ENCODE results near the gene HIPK3.

HIPK3 gene

GRCh38 chr11:33291004-33291777 is 34.0 kb downstream of the HIPK3 start:
- H3K9ac ChIP-seq (ENCODE audit: low read depth, low read length) = no peak overlapping the region
- H3K27ac ChIP-seq (ENCODE audit: low read length) = no peak overlapping the region
- DNase-seq = no peak
- no peaks in the 10 kb centered on the region for H3K9me3 ChIP-seq (ENCODE audit: insufficient read depth, low read length, severe bottlenecking)
- no peaks in the 10 kb centered on the region for H3K27me3 ChIP-seq (ENCODE audit: insufficient read depth, low read length, poor library complexity)
- peaks cover 35% of the 10 kb centered on the region for H3K36me3 ChIP-seq (ENCODE audit: insufficient read depth, low read length)
- H4K20me1 ChIP-seq (ENCODE audit: insufficient read depth, low read length) = peaks cover 3% of the 10 kb centered on the region; the same call in 1 of the 2 replicates
- no peak overlapping the region for H3K4me2 ChIP-seq (ENCODE audit: insufficient read depth, low read length)
- no peak overlapping the region for H3K4me3 ChIP-seq (ENCODE audit: low read depth in 1 of 2, low read length in 2 of 2)
- no peak for ATAC-seq (ENCODE audit: insufficient read depth, low read depth)
- H3K4me1 ChIP-seq (ENCODE audit: insufficient read depth, low read length) = no peaks in the 10 kb centered on the region
- H3K79me2 ChIP-seq (ENCODE audit: insufficient read depth, low read length) = peaks cover 86% of the 10 kb centered on the region
- H2AFZ ChIP-seq (ENCODE audit: low read depth, low read length) = no peak overlapping the region
- TF ChIP-seq EZH2 (IDR thresholded peaks at IDR 0.05; ENCODE audit: borderline replicate concordance, low read depth, low read length, severe bottlenecking) (no peak), CTCF (IDR thresholded peaks at IDR 0.05; ENCODE audit: borderline replicate concordance, extremely low read depth, low read length, poor library complexity, severe bottlenecking) (no peak)

GRCh38 chr11:33292311-33292710 is 35.1 kb downstream of the HIPK3 start:
- Histone ChIP-seq H3K27me3 (ENCODE audit: insufficient read depth, low read length, poor library complexity) (no peaks in the 10 kb centered on the region), H2AFZ (ENCODE audit: low read depth, low read length) (no peak overlapping the region), H3K4me3 (ENCODE audit: low read depth in 1 of 2, low read length in 2 of 2) (no peak overlapping the region), H3K9me3 (ENCODE audit: insufficient read depth, low read length, severe bottlenecking) (no peaks in the 10 kb centered on the region), H3K79me2 (ENCODE audit: insufficient read depth, low read length) (peaks cover 86% of the 10 kb centered on the region), H3K4me2 (ENCODE audit: insufficient read depth, low read length) (no peak overlapping the region), H4K20me1 (ENCODE audit: insufficient read depth, low read length) (peaks cover 3% of the 10 kb centered on the region; the same call in 1 of the 2 replicates), H3K27ac (ENCODE audit: low read length) (no peak overlapping the region), H3K36me3 (ENCODE audit: insufficient read depth, low read length) (peaks cover 28% of the 10 kb centered on the region), H3K9ac (ENCODE audit: low read depth, low read length) (no peak overlapping the region), H3K4me1 (ENCODE audit: insufficient read depth, low read length) (no peaks in the 10 kb centered on the region)
- DNase-seq (no peak), ATAC-seq (ENCODE audit: insufficient read depth, low read depth) (no peak)
- TF ChIP-seq CTCF (IDR thresholded peaks at IDR 0.05; ENCODE audit: borderline replicate concordance, extremely low read depth, low read length, poor library complexity, severe bottlenecking) (no peak), EZH2 (IDR thresholded peaks at IDR 0.05; ENCODE audit: borderline replicate concordance, low read depth, low read length, severe bottlenecking) (no peak)

GRCh38 chr11:33294224-33294623 is 37.0 kb downstream of the HIPK3 start:
- Histone ChIP-seq H3K9me3 (ENCODE audit: insufficient read depth, low read length, severe bottlenecking) (no peaks in the 10 kb centered on the region), H3K79me2 (ENCODE audit: insufficient read depth, low read length) (peaks cover 85% of the 10 kb centered on the region), H3K4me2 (ENCODE audit: insufficient read depth, low read length) (no peak overlapping the region), H2AFZ (ENCODE audit: low read depth, low read length) (no peak overlapping the region), H3K4me3 (ENCODE audit: low read depth in 1 of 2, low read length in 2 of 2) (no peak overlapping the region), H3K9ac (ENCODE audit: low read depth, low read length) (no peak overlapping the region), H4K20me1 (ENCODE audit: insufficient read depth, low read length) (peaks cover under 1% of the 10 kb centered on the region; the same call in 1 of the 2 replicates), H3K27ac (ENCODE audit: low read length) (no peak overlapping the region), H3K27me3 (ENCODE audit: insufficient read depth, low read length, poor library complexity) (no peaks in the 10 kb centered on the region), H3K4me1 (ENCODE audit: insufficient read depth, low read length) (no peaks in the 10 kb centered on the region), H3K36me3 (ENCODE audit: insufficient read depth, low read length) (peaks cover 20% of the 10 kb centered on the region)
- TF ChIP-seq CTCF (IDR thresholded peaks at IDR 0.05; ENCODE audit: borderline replicate concordance, extremely low read depth, low read length, poor library complexity, severe bottlenecking) (no peak), EZH2 (IDR thresholded peaks at IDR 0.05; ENCODE audit: borderline replicate concordance, low read depth, low read length, severe bottlenecking) (no peak)
- no peak for DNase-seq
- no peak for ATAC-seq (ENCODE audit: insufficient read depth, low read depth)
